Stimulated activated CD8-positive, alpha-beta memory T cell treated with anti-CD3 and anti-CD28 coated beads, Interleukin-7, amount 100 ng/mL, for 48 hours (primary cell): Measurements from ENCODE around the gene HPSE2.
"Not testable (repeated sequence)": the region's sequence is repeated elsewhere in the genome, so short reads cannot be mapped to it uniquely, and the experiment has no call there.

Experiments
- DNase-seq, 2 donors: peaks; one replicate each; pipeline ENCODE4 v3.0.0-alpha.2; 2020; ENCODE audit warnings: low read depth in 1 of 2; ENCODE audit errors: extremely low read depth in 1 of 2

The HPSE2 gene

DNA sequence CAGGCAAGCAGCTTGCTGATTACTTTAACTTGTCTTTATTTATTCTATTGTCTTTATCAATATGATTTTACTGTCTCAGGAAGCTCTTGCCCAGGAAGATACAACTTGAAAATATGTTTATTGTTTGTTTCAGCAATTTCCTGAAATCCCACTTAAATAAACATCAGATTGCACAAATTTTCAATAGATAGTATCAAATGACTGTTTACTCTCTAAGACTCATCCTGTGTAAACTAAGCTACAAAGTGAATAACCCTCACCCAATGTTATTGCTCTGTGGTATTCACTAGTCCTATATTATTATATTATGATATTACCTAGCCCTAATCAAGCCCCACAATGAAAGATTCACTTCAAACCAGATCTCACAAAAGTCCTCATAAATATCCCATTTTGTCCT is 658.5 kb downstream of the HPSE2 start:
- no peak for DNase-seq

DNA sequence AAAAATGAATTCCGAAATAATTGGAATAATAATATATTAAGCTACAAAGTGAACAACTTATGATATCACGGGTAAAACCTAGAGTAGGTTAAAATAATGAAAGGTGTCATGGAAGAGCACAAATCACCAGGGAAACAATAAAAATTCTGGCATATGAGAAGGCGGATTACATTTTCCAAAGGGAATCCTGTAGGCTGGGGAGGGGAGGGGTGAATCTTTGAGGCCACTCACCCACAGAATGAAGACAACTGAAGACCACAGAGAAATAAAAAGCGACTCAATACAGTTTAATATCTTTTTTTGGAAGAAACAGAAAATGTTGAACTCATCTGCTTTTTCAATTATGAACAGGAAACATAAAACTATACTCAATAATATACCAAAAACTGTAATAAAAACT is 659.6 kb downstream of the HPSE2 start:
- no peak for DNase-seq

DNA sequence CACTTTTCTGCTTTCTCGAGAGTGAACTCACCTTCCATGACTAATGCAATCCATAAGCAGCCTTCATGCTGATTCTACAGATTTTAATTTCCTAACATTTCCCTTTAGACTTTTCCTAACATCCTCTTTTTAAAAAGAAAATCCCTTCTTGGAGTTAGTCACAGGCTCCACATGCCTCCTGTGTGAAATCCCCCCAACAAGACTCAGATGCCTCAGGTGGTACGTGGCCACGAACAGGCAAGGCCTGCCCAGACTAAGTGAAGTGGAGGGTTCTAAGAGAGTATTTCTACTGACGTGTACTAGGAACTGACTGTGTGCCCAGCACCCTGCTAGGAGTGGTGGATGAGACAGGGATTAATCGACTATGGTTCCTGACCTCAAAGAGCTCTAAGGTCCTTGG is 663.1 kb downstream of the HPSE2 start:
- no peak for DNase-seq

DNA sequence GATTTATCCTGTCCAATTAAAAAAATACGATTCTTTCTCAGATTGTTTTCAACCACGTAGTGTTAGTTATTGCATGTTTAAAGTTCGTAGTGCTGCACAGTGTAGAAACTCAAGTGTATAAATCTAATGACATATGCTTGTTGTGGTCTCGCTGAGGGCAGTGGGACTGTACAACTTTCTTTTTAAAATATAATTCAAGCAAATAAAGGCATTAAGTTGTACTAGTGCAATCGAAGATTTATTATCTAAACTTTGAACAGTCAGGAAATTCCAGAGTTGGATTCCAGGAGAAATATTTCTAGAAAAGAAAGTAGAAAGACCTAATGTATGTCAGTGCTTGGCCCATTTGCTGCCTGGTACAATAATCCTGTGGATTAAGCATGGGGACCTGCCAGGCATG is 664.8 kb downstream of the HPSE2 start:
- no peak for DNase-seq

DNA sequence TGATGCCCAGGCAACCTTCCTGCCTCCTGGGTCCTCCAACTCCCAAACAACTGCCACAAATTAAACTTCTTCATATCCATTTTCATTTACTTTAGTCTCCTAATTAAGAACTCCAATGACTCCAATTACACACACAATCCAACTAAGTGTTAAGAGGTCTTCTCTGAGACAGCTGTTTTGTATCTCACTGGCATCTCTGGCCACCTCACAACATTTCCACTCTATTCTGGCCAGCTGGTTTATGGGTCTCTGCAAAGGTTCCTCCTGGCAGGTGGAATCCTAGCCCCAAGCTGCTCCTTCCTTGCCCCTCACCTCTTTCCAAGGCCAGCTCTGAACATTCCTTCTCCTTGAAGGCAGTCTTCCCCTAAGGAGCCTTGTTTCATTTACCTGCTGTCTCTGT is 665.8 kb downstream of the HPSE2 start:
- no peak for DNase-seq

DNA sequence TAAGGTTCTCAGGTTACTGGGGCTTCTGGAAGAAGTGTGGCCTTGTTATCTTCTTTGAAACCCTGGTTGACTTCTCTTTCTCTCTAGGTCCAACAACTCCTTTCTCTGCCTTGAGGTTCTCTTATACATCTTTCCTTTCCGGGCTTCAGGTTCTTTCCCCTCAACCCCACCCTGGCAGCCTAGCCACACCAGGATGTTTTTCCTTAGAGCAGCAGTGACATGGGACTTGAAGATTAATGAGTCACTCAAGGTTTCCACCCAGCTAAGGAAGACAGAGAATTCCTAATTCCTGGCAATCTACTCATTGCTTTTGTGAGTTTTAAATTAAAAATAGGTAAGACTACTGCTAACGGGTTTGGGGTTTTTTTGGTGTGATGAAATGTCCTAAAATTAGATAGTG is 667.1 kb downstream of the HPSE2 start:
- DNase-seq, result no peak

DNA sequence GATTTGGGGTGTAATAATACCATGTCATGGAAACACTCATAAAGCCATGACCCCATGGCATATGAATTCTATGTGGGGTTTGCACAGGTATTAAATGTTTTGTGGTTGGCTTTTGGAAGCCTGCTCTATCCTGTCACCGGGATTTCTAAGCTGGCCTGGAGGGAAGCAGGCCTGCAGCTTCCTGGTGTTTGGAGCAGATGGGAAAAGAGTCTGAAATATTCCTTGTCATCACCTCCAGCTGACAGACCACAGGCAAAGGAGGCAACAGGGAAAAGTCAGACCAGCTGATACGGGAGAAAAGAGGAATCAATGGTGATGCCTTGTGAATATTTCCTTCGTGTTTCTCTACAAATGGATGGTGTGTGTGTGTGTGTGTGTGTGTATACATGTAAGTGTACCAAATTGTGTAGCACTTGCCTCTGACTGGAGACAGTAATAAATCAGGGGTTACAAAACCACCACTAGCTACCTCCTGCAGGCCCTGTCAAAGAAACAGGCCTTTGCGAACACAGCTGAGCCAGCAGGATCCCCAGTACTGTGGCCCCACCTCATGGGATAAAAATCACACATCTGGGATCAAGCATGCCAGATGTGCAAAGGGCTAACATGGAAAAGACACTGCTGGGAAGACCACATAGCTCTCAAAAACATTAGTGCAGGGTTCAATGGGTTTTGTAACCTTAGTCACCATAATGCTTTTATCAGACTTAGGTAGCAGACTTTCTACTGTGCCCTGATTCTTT is 668.1 kb downstream of the HPSE2 start:
- DNase-seq, result no peak

DNA sequence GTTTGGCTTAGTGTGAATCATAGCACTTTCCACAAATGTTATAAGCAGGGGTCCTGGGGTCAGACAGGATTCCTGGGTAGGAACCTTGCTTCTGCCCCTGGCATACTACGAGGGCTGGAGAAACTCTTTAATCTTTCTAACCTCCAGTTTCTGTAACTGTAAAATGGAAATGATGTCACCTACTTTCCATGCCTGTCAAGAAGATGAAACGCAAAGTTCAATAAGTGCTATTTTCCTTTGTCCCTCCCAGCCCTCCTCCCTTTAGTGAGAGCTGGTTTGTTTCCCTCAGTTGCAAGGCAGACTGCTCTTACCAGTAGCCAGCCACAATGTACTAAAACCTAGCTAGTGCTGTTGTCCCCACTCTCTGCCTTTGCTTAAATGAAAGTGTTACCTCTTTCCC is 671.8 kb downstream of the HPSE2 start:
- no peak for DNase-seq

DNA sequence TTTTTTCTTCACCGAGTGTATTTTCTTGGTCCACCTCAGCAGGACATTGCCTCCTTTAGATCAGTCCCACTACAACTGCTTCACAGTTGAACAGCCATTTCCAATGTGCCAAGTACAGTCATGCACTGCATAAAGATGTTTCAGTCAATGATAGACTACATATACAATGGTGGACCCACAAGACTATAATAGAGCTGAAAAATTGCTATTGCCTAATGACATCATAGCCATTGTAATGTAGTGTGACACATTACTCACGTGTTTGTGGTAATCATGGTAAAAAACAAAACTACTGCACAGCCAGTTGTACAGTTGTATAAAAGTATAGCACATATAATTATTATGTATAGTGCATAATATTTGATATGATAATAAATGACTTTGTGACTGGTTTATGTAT is 675.1 kb downstream of the HPSE2 start:
- DNase-seq, result no peak

DNA sequence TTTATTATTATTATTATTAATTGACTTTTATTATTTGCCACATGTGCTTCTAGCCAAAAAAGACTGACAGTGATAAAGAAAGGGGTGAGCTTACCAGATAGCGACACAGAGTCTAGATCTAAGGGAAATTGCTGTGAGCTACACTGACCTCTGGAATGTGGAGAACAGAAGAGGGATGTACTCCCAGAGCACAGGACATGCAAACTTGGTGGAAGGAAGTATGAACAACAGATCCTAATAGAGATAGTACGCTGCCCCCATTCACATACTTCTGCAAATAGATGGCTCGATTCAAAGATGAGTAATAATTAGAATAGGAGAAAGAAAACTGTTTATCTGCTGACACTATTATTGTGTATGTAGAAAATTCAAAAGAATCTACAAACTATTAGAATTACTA is 679.6 kb downstream of the HPSE2 start:
- DNase-seq, result no peak

DNA sequence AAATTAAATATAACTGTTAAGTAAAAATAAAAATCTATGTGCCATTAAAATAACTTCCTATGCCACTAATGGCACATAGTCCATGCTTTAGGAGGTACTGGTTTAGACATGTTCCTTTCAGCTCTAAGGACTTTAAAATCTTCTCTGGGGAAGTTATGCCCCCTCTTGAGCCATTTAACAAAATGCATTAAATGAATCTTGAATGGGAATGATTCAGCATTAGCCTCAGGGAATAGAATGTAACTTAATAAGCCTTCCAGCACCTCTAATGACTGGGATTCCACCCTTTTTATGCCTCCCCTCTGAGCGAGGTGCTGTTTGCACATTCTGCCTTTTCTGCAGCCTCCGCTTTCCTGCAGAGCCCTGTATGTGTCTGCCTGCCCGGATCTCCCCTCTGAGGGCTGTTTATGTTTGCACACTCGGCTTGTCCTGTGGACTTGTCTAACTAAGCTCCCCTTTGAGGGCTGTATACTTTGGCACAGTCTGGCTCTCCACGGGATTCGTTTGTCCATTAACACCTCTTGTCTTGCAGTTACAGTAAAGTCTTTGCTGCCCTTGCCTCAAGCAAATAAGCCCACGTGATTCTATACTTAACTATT is 680.5 kb downstream of the HPSE2 start:
- DNase-seq, result no peak

DNA sequence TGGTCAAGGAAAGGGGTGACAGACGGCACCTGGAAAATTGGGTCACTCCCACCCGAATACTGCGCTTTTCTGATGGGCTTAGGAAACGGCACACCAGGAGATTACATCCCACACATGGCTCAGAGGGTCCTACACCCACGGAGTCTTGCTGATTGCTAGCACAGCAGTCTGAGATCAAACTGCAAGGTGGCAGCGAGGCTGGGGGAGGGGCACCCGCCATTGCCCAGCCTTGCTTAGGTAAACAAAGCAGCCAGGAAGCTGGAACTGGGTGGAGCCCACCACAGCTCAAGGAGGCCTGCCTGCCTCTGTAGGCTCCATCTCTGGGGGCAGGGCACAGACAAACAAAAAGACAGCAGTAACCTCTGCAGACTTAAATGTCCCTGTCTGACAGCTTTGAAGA is 694.1 kb downstream of the HPSE2 start:
- DNase-seq, result not testable (repeated sequence)

DNA sequence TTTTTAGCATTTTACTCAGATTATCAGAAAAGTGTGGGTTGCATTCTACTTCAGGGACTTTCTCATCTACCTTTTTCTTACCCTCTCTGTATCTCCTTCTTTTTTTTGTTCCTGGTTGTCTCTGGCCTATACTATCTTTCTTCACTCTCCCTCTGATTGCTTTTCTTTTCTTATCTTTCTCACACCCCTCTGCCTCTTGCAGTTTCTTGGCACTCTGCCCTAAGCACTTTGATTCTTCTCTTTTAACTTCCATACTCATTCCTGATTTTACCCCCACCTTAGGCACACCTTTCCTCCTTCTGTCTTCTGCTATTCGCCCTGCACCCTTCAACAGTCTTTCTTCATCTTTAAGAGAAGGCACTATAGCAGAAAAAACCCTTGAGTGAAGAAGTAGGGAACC is 696.1 kb downstream of the HPSE2 start:
- no peak for DNase-seq

DNA sequence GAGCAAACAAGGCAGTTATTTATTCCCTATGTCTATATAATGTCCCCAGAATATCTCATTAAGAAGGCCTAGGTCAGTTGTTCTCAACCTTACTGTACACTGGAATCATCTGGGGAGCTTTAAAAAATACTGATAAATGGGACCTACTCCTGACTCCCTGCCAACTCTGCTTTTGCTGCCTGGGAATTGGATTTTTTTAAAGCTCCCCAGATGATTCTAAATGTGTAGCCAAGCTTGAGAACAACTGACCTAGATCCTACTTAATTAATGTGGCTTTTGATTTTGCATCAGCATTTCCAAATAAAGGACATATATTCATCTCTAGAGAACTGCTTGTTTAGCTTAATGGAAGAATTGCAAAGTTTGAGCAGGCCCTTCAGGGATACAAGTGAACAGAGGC is 697.2 kb downstream of the HPSE2 start:
- DNase-seq, result no peak

DNA sequence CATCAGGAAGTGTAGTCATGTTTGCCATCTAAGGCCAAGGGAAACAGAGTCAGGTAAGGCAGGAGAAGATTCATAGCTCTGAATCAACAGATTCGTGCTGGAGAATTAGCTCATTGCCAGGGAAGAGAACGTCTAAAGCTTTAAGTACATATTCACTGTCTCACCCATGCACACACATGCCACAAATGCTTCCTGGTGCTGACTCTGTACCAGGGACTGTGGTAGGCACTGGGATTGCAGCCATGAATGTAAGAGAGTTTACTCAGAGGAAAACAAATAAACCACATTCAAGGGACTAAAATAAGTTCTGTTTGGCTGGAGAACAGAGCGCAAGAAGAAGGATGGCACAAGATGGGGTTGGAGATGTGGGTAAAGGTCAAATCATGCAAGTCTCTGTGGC is 699.1 kb downstream of the HPSE2 start:
- no peak for DNase-seq

DNA sequence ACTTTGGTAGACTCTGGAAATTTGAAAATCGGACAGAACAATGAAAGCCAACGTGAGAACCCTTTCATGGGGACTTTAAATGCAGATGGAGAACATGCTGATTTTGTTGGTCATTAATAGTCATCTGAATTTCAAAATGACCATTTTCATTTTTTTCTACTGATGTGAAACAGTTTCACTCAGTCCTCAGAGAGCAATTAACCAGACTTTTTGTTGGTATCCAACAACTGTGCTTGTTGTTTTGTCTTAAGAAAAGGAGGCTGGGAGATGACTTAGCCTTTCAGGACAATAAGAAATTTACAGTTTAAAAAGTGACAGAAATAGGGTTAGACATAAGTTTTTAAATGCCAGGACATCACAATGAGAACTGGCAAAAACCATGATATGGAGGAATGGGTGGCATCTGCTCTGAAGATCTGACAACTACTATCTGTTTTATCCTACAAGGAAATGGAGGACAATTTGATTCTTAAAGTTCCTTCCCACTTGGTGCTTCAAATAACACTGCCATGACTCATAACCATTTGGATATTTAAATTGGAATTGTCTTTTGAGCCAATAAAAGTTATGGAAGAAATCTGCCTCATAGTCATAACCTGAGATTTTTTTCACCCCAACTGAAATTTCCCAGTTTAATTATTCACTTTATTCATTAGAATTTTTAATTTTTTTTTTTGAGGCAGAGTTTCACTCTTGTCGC is 701.8 kb downstream of the HPSE2 start:
- no peak for DNase-seq

DNA sequence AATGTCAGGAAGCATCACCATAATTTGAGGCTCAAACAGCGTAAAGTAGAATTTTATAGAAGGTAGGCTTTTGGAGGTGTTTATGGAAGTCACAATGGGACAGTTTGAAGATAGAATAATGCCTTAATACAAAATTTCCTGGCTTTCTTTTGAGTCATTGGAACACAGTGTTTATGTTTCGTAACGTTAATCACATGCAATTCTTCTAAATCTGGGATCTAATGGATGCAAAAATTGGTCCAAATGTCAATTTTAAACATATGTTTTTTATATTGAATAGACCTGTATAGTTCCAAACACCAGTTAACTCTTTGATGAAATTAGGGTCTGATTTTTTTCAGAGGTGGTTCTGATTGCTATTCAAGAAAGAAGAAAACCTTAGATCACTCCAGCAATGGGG is 702.4 kb downstream of the HPSE2 start:
- no peak for DNase-seq

DNA sequence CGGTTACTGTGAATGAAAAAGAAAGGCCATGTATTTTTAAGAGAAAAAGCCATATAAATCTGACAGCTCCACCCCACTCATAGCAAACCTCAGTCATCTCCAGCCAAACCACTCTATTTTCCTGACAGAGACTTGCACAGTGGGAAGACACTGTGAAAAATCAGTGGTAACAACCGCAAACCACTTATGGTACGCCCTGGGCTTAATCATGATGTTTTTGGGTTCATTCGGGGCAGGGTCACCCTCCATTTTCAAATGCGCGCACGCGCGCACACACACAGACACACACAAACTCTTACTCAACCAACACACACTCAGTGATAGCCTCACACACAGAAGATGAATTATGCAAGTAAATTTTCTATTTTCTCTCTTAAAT is 706.9 kb downstream of the HPSE2 start:
- DNase-seq, result no peak

DNA sequence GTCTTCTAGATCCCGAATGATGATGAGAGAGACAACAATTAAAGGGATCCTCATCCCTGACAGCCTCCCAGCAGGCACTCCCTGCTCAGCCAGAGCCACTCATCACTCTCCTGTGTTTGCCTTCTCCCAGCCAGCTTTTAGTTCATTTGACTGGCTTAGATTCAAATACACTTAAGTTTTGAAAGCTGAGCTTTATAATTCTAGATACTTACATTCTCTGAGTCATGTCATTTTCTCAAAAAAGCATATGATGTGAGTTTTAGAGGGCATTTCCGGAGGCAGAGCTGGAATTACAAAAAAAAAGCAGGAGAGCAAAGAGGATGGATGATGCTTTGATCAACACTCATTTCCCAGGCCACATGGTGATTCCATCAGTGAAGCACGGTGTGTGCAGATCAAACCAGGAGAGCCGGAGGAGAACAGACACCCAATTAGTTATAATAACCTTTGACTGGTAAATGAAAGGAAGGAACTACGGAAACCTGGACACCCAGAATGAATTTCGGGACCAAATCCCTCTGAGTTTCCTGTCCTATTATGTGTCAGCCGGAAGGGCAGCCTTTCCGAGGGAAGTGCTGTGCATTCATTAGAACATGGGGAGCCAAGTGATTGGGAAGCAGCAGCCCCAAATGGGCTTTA is 707.4 kb downstream of the HPSE2 start:
- no peak for DNase-seq

DNA sequence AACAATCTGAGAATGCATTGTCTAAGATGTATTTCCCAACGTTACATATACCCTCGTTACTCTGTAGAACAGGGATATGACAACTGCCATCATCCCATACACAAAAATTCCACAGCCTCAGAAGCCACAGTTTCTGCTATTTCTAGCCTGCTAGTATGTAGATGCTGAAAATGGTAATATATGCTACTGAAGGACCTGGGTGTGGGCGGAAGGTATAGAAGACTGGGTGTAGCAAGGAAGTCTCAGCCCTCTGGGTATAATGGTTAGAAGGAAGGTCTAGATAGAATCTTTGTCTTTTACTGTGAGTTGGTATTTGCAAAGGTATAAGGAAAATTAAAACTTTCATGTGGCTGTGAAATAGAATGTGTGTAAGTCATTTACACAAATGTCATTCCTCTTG is 709.7 kb downstream of the HPSE2 start:
- DNase-seq, result no peak

DNA sequence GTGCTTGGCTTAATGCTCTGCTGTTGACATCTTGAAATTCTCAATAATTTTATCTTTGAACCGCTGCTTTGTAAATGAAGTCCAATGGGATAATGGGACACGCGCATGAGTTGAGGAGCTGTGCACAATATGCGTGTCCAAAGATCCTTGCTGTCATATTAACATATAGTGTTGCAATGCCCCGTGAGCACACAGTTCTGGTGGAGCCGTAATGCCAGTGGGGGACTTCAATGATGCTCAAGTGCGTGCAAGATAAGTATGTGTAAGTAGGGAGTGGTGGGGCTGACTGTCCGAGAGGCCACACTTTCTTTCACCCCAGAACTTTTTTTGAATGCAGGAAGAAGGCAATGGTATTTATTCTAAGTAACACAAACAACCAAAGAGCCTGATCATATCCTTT is 711.5 kb downstream of the HPSE2 start:
- DNase-seq, result no peak

DNA sequence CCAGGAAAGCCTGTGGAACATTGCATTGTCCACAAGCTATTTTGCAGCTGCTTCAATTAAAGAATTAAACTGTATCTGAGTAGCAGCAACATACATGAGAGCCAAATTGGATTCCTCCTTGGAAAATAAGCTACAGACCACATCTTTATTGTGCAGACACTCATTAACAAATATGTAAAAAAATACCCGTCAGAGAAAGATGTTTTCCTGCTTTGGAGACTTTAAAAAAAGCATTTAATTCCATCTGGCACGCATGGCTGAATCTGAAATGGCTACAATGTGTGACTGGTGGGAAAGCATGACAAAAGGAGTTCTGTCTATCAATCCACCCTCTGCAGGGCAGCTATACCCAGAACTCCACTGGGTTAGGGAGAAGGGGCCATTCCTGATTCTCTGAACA is 715.8 kb downstream of the HPSE2 start:
- DNase-seq, result no peak
